AML-193 (cell line): Measurements from ENCODE around the gene HELLS.
A peak's percentile ranks its signal among the peaks of the same experiment; 100 is the strongest.
"Not testable (repeated sequence)": the region's sequence is repeated elsewhere in the genome, so short reads cannot be mapped to it uniquely, and the experiment has no call there.

Experiments
- DNase-seq, 2 experiments: peaks; one replicate each; lab custom pipeline; 2025; lab: John Stamatoyannopoulos, UW

HELLS gene

DNA sequence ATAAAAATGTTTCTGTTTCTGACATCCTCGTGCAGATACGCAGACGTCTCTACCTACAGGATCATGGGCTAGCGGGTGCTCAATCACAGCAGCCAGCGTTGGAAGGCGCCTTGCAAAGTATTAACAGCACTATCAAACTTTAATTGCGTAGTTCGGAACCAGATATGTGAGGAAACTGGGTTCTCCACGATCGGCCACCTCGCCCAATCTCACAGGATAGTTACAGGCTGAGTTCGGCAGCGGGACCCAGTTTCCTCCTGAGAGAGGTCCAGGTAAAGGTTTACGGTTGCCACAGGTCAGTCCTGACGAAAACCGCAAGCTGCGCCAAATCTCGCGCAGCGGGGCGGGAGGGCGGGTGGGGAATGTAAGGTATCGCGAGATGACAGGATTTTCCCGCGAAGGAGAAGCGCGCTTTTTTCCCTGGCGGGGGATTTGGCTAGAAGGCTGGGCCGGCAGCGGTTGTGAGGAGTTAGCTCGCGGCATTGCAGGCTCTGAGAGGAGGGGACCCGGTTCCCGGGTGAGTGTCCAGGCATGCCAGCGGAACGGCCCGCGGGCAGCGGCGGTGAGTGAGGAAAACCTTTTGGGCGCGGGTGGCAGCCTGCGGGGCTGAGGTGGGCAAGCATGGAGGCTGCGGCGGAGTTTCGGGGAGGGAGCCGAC, at the start of gene HELLS:
HELLS (plus strand) TSS at position 398 of the 658 bp plus-strand sequence; CDS start at position 532, 134 bp downstream.
- DNase-seq, result peak; percentile 54 to 69

DNA sequence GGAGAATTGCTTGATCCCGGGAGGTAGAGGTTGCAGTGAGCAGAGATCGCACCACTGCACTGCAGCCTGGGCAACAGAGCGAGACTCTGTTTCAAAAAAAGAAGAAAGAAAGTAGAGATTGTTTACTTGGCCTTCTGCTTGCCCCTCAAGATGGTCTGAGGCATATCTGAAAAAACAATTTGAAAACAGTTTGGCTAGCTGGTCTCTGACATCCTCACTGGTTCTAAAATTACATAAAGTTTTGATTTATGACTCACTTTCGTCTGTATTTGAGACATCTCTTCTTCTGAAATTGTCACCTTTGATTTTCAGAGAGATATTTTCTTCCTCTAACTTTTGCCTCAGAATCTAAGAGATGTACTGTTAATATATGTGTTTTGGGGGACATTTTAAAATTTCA, 49.6 kb upstream of the HELLS start:
- no peak for DNase-seq

DNA sequence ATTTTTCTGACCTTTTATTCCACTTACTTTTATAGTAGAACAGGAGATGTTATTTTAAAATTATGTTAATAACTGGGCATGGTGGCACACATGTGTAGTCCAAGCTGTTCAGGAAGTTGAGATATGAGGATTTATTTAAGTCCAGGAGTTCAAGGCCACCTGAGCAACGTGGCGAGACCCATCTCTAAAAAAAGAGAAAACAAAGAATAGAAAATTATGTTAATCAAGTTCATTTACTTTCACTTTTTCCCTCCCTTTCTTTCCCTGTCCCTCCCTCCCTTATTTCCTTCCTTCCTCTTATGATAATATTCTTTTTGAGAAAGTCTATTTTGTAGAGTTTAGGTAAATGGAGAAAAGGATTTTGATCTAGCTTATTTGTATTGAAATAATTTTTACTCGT, 48.9 kb upstream of the HELLS start:
- no peak for DNase-seq

DNA sequence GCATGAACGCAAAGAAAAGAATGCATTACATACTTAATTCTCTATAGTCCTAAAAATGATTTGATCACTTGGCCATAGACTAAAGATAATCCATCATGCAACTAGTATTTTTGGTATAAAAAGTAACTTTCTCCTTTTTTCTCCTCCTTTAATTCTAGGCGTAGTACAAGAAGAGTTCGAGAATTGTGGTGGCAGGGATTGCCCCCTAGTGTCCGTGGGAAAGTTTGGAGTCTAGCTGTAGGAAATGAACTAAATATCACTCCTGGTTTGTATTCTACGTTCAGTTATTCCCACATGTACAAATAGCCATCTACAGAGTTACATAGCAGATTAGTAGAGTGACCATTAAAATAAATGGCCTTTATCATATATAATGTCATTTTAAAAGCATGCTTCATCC, 45.5 kb upstream of the HELLS start:
- no peak for DNase-seq

DNA sequence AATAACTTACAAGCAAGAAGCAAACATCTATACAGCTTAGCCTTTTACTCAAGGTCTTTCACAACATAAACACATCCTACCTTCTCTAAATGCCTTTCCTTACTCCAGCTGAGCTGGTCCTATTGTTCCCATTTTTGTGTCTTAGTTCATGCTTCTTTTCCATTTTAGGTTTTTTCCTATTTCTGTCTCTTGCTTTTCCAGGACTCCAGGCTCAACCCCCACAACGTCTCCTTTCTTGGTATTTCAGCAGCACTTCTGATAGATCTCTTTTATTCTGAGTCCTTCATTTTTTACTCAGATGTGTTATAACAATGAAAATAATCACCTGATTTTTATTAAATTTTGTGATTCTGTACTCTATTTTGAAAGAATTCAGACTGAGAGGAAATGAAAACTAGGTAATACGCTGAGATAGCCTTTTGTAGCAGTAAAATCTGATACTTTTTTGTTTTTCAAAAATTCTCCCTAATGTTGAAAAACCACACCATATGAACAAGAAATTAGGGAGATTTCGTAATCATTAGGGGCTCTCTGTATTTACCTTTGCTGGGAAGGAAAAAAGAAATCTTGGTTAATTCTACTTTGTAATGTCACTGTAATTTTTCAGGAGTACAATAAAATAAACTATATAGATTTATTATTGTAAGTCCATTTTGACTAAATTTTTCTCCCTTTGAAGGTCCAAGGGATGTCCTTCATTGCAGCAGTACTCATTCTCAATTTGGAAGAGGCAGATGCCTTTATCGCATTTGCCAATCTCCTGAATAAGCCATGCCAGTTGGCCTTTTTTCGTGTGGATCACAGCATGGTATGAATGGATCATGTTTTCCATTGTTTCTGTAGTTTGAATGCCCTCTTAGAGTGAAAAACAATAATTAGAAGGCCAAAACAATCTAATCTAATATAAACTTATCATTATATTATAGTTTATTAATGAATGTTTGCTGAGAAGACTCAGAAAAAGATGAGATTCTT, 24.0 kb upstream of the HELLS start:
- no peak for DNase-seq

DNA sequence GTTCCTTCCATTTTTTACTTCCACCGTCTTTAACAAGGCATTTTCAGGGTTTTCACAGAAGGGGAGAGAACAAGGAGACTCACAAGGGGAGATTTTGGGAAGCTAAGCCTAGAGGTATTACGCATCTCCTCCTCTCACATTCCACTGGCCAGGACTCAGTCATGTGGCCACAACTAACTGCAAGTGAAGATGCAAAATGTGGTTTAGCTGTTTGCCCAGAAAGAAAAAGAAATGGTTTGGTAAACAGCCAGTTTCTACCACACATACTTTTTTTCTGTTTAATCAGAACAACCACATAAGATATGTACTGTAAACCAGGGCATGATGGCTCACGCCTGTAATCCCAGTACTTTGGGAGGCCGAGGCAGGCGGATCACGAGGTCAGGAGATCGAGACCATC, 21.4 kb upstream of the HELLS start:
- DNase-seq, result no peak

DNA sequence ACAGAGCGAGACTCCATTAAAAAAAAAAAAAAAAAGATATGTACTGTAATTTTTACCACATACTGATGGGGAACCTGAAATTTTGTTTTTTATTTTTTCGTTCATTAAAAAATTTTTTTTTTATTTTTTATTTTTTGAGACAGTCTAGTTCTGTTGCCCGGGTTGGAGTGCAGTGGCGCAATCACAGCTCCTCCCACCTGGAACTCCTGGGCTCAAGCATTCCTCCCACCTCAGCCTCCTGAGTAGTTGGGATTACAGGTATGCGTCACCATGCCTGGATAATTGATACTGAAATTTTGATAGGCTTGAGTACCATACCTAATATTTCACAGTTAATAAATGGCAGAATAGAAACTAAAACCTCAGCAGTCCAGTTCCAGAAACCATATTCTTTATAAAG, 20.9 kb upstream of the HELLS start:
- DNase-seq, result no peak

DNA sequence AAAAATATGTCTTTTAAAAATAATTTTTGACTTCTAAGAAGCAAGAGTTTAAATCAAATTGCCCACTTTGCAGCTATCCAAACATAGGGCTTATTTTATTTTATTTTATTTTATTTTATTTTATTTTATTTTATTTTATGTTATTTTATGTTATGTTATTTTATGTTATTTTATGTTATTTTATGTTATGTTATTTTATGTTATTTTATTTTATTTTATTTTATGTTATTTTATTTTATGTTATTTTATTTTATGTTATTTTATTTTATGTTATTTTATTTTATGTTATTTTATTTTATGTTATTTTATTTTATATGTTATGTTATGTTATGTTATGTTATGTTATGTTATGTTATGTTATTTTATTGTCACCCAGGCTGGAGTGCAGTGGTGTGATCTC, 14.0 kb upstream of the HELLS start:
- DNase-seq, result not testable (repeated sequence)

DNA sequence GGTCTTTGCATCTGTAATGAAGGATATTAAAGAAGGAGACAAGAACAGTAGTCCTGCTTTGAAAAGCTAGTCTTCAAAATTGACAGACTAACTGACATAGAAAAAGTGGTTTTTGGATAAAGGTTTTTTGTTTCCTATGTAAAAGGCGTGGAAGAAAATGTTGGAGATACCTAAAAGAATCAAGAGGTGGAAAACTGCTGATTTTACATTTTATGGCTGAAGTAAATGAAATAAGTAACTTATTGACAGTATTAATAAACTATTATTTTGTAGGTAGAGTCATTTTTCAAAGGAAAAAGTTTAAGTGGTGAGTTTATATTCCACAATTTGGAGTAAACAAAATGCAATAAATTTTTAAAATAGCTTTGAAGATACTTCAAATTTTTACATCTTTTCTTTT, 12.6 kb upstream of the HELLS start:
- DNase-seq, result no peak

DNA sequence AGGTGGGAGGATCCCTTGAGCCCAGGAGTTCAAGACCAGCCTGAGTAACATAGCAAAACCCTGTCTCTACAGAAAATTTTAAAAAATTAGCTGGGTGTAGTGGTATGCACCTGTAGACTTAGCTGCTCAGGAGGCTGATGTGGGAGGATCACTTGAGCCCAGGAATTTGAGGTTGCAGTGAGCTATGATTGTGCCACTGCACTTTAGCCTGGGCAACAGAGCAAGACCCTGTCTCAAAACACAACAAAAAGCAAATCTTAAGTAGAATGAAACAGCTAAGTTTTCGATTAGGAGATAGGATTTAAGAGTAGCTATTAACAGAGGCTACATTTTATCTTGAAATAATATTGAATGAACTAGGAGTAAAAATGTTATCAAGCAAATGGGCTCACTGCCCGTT, 3.3 kb upstream of the HELLS start:
- DNase-seq, result not testable (repeated sequence)

DNA sequence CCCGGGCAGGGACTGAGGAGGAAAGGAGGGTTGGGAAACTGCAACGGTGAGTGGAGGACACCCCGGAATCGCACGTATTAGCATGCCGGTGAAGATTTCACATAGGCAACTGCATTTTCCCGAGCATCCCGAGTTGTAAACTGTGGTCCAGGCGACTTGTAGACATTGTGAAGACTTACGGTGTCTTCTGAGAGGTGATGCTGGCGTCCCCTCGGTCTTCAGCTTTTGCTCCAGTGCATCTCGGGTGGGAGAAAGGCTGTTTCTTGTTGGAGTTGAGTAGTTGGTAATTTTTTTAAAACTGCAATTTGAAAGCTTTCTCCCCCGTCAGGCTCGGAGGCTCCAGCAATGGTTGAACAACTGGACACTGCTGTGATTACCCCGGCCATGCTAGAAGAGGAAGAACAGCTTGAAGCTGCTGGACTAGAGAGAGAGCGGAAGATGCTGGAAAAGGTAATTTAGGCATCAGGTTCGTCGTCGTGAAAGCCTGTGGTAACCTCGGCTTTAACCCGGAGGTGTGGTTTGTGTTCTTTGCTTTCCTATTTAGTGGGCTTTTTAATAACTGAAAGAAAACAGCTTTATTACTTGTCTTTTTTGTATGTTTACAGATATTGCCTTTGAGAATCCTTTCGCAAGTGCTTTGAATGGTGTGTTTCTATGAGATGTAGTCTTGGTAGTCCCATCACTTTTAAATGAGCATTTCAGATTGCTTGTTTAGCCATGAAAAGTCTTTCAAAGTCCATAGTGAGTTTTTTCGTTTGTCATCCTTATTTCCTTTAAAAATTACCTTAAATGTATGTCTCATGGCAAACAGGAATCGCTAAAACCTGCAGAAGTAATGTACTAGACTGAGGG, 687 bp downstream of the HELLS start:
- DNase-seq, result peak; percentile 21 to 33

DNA sequence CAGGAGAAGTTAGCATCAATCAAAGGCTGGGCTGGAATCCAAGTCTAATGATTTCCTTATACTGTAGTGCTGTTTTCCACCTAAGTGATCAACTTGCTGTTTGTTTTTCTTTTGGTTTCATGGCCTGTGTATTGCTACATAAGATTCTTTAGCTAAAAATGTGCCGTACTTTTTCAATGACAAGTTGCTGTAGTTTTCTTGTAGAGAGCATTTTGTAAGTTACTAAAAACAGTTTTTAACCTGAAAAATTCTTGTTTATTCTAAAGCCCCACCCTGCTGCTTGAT, 1.3 kb downstream of the HELLS start:
- no peak for DNase-seq

DNA sequence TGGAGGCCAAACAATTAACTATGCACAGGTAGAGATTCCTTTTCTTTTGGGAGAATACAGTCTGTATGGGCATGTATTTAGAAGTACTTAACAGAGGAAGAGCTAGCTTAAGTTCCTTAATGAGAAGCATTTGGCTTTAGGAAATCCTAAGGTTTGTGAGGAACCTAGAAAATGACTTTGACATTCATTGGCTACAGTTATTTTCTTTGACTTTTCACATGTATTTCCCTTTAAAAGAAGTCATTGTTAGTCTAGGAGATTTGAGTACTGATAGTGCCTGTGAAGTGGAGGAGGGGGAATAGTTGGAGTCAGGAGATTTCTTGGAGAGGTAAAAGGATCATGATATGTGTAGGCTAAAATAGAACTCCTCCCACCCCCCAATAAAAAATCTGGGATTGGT, 3.6 kb downstream of the HELLS start:
- no peak for DNase-seq

DNA sequence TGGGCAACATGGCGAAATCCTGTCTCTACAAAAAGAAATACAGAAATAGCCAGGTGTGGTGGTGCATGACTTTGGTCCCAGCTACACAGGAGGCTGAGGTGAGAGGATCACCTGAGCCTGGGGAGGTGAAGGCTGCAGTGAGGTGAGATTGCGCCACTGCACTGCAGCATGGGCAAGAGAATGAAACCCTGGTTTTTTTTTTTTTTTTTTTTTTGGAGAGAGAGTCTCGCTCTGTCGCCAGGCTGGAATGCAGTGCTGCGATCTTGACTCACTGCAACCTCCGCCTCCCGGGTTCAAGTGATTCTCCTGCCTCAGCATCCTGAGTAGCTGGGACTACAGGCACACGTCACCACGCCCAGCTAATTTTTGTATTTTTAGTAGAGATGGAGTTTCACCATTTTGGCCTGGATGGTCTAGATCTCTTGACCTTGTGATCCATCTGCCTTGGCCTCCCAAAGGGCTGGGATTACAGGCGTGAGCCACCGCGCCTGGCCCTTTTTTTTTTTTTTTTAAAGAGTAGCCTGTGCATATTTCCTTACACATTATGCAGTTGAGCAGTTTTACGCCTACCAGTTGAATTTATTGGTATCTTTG, 22.2 kb downstream of the HELLS start:
- DNase-seq, result not testable (repeated sequence)

DNA sequence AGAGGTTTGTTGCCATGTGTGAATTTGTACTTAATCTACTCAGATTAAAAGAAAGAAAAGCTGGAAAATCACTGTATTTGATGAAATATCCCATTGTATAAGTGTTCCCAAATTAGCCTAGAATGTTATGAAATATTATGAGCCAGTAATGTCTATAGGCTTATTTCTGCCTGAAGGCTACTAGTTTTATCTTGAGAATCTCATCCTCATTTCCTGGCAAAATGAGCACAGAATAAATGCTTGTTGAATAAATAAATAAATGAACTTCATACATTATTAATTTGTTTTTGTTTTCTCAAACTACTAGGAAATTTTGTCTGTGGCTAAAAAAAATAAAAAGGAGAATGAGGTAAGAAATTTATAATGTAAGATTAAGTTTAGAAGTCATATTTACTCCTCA, 25.5 kb downstream of the HELLS start:
- no peak for DNase-seq

DNA sequence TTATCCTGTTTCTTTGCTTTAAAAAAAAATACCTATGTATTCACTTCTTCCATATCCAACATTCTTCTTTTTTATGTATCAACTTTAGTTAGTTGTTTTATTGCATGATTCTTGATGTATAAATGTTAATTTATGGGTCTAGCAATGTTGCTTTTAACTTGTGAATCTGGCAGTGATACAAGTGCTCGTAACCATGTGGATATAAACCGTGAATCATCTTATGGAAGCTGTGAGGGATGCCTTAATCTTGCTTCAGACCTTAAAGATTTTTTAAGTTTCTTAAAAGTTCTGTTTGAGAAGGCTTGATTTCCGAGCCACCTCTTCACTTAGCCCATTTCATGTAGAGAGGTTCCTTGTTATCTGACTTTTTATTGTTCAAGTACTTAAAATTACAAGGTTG, 25.9 kb downstream of the HELLS start:
- no peak for DNase-seq

DNA sequence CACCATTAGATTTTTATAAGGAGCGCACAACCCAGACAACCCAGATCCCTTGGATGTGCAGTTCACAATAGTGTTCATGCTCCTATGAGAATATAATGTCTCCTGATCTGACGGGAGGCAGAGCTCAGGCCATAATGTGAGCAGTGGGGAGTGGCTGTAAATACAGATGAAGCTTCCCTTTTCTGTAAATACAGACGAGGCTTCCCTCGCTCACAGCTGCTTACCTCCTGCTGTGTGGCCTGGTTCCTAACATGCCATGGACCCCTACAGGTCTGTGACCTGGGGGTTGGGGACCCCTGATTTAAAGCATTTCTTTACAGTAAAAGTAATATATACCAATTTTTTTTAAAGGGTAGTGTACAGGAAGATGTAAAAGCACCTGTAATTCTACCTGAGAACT, 33.2 kb downstream of the HELLS start:
- DNase-seq, result no peak

DNA sequence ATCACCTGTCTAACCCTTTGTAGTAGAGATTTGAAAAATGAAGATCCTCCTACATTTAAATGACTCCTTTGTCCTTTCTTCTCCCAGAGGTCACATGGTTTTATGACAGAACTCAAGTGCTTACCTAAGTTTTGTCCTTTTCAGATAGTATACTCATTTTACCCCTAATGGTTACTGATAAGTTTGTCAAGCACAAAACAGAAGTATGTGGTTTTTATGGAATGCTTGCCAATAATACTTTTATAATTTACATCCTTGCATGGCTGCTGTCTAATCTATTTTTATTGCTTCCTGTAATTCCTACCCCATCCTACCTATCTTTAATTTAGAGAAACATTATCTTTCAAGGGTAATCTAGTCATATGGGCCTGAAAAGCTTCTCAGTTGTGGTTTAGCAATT, 37.5 kb downstream of the HELLS start:
- DNase-seq, result no peak

DNA sequence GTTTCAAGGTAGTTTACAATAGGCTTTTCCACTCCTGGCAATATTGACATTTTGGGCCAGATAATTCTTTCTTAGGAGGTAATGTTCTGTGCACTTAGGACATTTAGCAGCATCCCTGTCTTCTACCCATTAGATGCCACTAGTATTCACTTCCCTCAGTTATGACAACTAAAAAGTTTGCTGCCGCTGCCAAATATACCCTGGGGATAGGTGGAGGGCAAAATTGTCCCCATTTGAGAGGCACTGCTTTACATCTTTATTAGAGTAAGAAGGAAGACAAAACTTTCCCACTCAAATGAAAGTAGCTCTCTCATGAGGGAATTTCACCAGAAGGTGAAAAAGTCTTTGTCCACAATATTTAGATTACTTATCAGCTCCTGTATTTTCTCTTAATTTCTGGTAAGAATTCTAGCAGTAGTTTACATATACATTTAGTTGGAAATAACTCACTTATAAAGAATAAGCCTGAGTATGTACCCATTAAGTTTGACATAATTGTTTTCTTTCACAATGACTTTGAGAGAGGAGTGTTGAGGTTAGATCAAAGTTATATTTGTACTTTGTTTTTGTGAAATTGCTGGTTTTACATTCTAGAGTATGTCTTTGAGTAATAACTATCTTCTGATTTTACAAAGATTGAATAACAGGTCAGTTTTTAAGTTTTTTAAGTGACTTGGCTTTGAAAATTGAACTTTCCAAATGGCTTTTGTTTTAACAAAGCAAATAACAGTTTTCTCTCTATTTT, 46.0 kb downstream of the HELLS start:
- no peak for DNase-seq

DNA sequence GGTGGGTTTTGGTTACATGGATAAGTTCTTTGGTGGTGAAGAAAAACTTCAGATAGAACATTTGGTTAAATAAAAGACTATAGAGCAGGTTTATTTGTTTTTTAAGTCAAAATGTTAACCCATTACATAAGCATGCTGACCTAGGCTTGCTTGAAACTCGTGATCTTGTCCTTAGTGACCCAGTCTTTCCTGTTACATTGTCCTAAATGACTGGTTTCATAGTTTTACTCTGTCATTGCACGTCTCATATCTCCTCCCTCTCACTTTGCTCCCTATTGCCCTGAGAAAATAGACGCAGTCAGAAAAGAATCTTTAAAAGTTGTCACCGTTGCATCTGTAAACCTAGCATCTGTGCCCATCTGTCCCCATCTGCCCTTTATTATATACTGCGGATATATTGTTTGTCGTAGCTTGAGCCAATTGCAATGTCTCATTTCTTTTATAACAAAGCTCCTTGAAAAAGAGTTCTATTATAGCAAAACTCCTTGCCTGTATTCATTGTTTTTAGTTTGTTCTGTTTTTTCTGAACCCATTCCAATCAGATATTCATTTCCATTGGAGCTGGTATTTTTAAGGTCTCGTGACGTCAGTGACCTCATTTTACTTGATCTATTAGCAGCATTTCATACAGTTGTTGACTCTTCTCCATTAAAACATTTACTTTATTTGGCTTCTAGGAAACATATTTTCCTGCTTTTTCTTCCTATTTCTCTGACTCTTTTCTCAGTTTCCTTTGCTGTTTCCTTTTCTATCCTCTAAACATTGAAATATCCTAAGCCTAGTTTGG, 57.3 kb downstream of the HELLS start:
- DNase-seq, result no peak

DNA sequence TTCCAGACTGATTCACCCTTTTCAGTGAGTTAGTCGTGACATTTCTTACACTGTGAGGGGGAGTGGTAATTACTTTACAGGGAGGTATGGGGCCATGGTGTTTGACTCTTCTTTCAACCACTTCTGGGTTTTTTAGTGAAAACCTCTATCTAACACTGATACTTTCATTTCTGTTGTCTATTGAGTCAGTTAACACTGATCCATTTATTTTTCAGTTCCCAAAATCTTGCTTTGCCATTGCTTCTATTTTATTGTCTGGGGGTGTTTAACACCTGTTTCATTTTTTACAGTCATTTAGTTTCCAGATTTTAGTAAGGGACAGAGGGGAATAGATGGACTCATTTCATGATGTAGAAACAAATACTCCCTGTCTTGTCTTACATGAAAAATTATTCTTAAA, 61.5 kb downstream of the HELLS start:
- DNase-seq, result no peak
